SK-N-MC (cell line): ENCODE measurements around the gene CLDN6.

Experiments used
- DNase-seq: peaks from one replicate; pipeline ENCODE4 v3.0.0-alpha.2; 2011; ENCODE audit warnings: low read depth, low spot score
- H3K27ac ChIP-seq: fragments of 200-600 bp; sonication (generic); 2 replicates; pipeline ENCODE4 v1.5.1; 2016; ENCODE audit warnings: mixed run types
- H3K36me3 ChIP-seq: fragments of 200-600 bp; sonication (generic); 2 replicates; pipeline ENCODE4 v1.6.1; 2017; ENCODE audit warnings: antibody characterized with exemption, low read length, mixed read lengths; ENCODE audit not compliant: insufficient read depth
- H3K4me3 ChIP-seq: fragments of 200-600 bp; sonication (generic); 2 replicates; pipeline ENCODE4 v1.5.1; 2016
- H3K9ac ChIP-seq: fragments of 200-600 bp; sonication (generic); 2 replicates; pipeline ENCODE4 v1.8.0; 2017; ENCODE audit warnings: mixed run types, mixed read lengths; ENCODE audit not compliant: insufficient read length
- H3K9me3 ChIP-seq: fragments of 200-600 bp; sonication (generic); 2 replicates; pipeline ENCODE4 v1.6.1; 2017; ENCODE audit warnings: low read depth, mild to moderate bottlenecking, antibody characterized with exemption, low read length, moderate library complexity, mixed read lengths
- EZH2 ChIP-seq: fragments of 200-600 bp; sonication (generic); IDR thresholded peaks from one replicate; pipeline ENCODE4 v1.6.1; 2017; ENCODE audit warnings: antibody characterized with exemption
- FOXP2 ChIP-seq: optimal IDR thresholded peaks from 2 replicates; pipeline ENCODE3; 2011; ENCODE audit warnings: mild to moderate bottlenecking, moderate library complexity; ENCODE audit not compliant: insufficient read depth; ENCODE audit errors: extremely low read length, control extremely low read depth
- POLR2AphosphoS5 ChIP-seq: IDR thresholded peaks from 2 replicates; pipeline ENCODE4 v1.6.1; 2012; ENCODE audit warnings: mild to moderate bottlenecking, low read depth, low read length, borderline replicate concordance

The CLDN6 gene

GRCh38 chr16:3019594-3020246 is 1.7 kb upstream of the CLDN6 start:
- TF ChIP-seq POLR2AphosphoS5 (no peak; the same call in 1 of the 2 replicates), FOXP2 (no peak), EZH2 (no peak)
- peak overlapping the region; percentile 83 for H3K4me3 ChIP-seq

GRCh38 chr16:3017344-3017743 is 639 bp downstream of the CLDN6 start:
- no peaks in the 10 kb centered on the region for H3K36me3 ChIP-seq
- no peak for TF ChIP-seq FOXP2
- TF ChIP-seq POLR2AphosphoS5, result no peak
- no peak overlapping the region for H3K4me3 ChIP-seq
- H3K9ac ChIP-seq, result no peak overlapping the region
- no peaks in the 10 kb centered on the region for H3K9me3 ChIP-seq
- no peak overlapping the region for H3K27ac ChIP-seq
- DNase-seq, result no peak

More at GRCh38 chr16:3019594-3020246, 1.7 kb upstream of the CLDN6 start:
- no peak overlapping the region for H3K9ac ChIP-seq
- DNase-seq, result no peak
- no peak overlapping the region for H3K27ac ChIP-seq
- no peaks in the 10 kb centered on the region for H3K9me3 ChIP-seq
- no peaks in the 10 kb centered on the region for H3K36me3 ChIP-seq

GRCh38 chr16:3015865-3016521 is 2.0 kb downstream of the CLDN6 start:
- H3K36me3 ChIP-seq, result no peaks in the 10 kb centered on the region
- no peak overlapping the region for H3K27ac ChIP-seq
- H3K4me3 ChIP-seq, result no peak overlapping the region
- no peak overlapping the region for H3K9ac ChIP-seq
- H3K9me3 ChIP-seq, result no peaks in the 10 kb centered on the region
- no peak for TF ChIP-seq FOXP2
- no peak for TF ChIP-seq POLR2AphosphoS5
- TF ChIP-seq EZH2, result no peak
- no peak for DNase-seq

- DNase-seq, result no peak
- no peak for TF ChIP-seq EZH2
- TF ChIP-seq FOXP2, result no peak
- no peak for TF ChIP-seq POLR2AphosphoS5
- Histone ChIP-seq H3K36me3 (no peaks in the 10 kb centered on the region), H3K4me3 (no peak overlapping the region), H3K27ac (no peak overlapping the region), H3K9ac (no peak overlapping the region), H3K9me3 (no peaks in the 10 kb centered on the region)
Observed at GRCh38 chr16:3014971-3015370, 3.0 kb downstream of the CLDN6 start.

GRCh38 chr16:3013998-3014690 is 3.8 kb downstream of the CLDN6 start:
- H3K4me3 ChIP-seq, result no peak overlapping the region
- no peak for DNase-seq
- no peak overlapping the region for H3K27ac ChIP-seq
- no peaks in the 10 kb centered on the region for H3K9me3 ChIP-seq
- H3K9ac ChIP-seq, result no peak overlapping the region
- no peak for TF ChIP-seq FOXP2
- no peak for TF ChIP-seq POLR2AphosphoS5
- TF ChIP-seq EZH2, result no peak
- no peaks in the 10 kb centered on the region for H3K36me3 ChIP-seq

- no peak overlapping the region for H3K9ac ChIP-seq
- no peak overlapping the region for H3K27ac ChIP-seq
- no peaks in the 10 kb centered on the region for H3K9me3 ChIP-seq
- TF ChIP-seq POLR2AphosphoS5 (no peak), EZH2 (no peak), FOXP2 (no peak)
- DNase-seq, result no peak
- H3K36me3 ChIP-seq, result no peaks in the 10 kb centered on the region
- no peak overlapping the region for H3K4me3 ChIP-seq
Observed at GRCh38 chr16:3013491-3013951, 4.5 kb downstream of the CLDN6 start.

- no peak within 1 kb of the TSS for H3K4me3 ChIP-seq
- DNase-seq, result no peak
Observed at GRCh38 chr16:3012828-3013420, 5.1 kb downstream of the CLDN6 start, which contains the start of gene CLDN9. CLDN9 (plus strand) TSS chr16:3012923; CDS start chr16:3013363, 440 bp downstream.

GRCh38 chr16:3012246-3012645 is 5.7 kb downstream of the CLDN6 start:
- no peak for DNase-seq
- no peak overlapping the region for H3K27ac ChIP-seq
- H3K9me3 ChIP-seq, result no peaks in the 10 kb centered on the region
- H3K4me3 ChIP-seq, result no peak overlapping the region
- no peak overlapping the region for H3K9ac ChIP-seq
- H3K36me3 ChIP-seq, result no peaks in the 10 kb centered on the region
- TF ChIP-seq POLR2AphosphoS5, result no peak
- no peak for TF ChIP-seq EZH2
- TF ChIP-seq FOXP2, result no peak

More at GRCh38 chr16:3012828-3013420, 5.1 kb downstream of the CLDN6 start, which contains the start of gene CLDN9:
- Histone ChIP-seq H3K9ac (no peak within 1 kb of the TSS), H3K27ac (no peak within 1 kb of the TSS), H3K9me3 (no peaks in the 10 kb centered on the region), H3K36me3 (no peaks in the 10 kb centered on the region)
- TF ChIP-seq FOXP2 (no peak), EZH2 (no peak), POLR2AphosphoS5 (no peak)
